ENCODE data around the gene CREB3L1.

Gene CREB3L1

DNA sequence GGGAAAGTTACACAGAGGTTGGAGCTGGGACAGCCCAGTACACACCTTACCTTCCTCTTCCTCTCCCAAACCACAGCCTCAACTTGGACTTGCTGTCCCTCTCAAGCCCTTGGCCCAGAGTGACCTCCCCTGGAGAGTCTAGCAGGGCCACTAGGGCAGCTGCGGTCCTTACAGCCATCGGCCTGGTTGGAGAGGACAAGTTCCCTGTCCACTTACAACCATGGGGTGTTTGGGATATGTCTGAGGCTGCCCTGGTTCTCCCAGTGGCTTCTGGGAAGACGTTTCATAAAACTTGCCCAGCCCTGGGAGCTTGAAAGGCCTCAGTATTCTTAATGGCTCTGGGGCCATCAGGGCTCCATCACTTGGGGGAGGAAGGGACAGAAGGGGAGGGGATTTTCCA, 56.7 kb downstream of the CREB3L1 start:
- DNase-seq (ENCODE audit: low spot score) = no peak
- TF ChIP-seq, protein P1, sequence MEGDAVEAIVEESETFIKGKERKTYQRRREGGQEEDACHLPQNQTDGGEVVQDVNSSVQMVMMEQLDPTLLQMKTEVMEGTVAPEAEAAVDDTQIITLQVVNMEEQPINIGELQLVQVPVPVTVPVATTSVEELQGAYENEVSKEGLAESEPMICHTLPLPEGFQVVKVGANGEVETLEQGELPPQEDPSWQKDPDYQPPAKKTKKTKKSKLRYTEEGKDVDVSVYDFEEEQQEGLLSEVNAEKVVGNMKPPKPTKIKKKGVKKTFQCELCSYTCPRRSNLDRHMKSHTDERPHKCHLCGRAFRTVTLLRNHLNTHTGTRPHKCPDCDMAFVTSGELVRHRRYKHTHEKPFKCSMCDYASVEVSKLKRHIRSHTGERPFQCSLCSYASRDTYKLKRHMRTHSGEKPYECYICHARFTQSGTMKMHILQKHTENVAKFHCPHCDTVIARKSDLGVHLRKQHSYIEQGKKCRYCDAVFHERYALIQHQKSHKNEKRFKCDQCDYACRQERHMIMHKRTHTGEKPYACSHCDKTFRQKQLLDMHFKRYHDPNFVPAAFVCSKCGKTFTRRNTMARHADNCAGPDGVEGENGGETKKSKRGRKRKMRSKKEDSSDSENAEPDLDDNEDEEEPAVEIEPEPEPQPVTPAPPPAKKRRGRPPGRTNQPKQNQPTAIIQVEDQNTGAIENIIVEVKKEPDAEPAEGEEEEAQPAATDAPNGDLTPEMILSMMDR (IDR thresholded peaks at IDR 0.05) = no peak
- no peak overlapping the region for H3K4me3 ChIP-seq
- H3K27ac ChIP-seq = no peak overlapping the region

DNA sequence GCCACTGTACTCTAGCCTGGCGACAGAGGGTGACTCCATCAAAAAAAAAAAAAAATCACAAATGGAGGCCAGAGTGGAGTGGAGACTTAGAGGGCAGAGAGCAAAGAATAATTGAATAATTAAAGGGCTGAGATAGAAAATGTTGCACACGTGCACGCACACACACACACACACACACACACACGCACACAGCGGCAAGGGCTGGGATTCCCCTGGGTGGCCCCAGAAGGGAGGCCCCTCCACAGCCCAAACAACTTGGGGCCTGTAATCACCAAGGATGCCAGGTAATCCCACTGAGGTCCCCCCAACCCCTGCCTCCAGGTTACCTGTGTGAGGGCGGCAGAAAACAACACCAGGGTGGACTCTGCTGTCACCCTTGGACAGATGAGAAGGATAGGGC, 57.8 kb downstream of the CREB3L1 start:
- TF ChIP-seq, protein P1 (IDR thresholded peaks at IDR 0.05) = no peak
- no peak for DNase-seq (ENCODE audit: low spot score)
- Histone ChIP-seq H3K27ac (no peak overlapping the region), H3K4me3 (no peak overlapping the region)

DNA sequence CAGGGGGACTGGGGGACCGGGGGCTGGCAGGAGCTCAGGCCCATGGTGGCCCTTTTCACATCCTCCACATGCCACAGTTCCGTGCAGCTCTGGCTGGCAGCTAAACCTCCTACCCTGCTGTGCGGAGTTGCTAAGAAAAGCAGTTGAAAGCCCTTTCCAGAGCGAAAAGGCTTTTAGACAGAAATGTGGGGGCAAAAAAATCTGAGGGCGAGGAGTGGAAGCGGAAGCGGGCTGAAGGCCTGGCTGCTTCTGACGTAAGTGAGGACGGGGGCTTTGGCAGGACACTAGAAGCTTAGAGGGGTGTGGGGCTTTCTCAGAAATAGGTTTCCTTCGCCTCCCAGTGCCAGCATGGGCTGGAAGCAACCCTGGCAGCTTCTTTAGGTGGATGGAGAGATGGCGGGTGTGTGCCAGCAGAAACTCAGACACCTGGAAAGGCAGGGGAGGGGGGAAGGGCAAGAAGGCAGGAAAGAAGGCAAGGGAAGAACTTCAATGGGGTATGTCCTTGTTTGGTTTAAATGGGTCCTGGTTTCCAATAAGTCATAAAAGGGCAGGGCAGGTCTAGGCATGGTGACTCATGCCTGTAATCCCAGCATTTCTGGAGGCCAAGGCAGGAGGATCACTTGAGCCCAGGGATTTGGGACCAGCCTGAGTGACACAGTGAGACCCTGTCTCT, 58.6 kb downstream of the CREB3L1 start:
- TF ChIP-seq, protein P1 (IDR thresholded peaks at IDR 0.05) = no peak
- no peak for DNase-seq (ENCODE audit: low spot score)
- H3K27ac ChIP-seq = no peak overlapping the region
- no peak overlapping the region for H3K4me3 ChIP-seq

DNA sequence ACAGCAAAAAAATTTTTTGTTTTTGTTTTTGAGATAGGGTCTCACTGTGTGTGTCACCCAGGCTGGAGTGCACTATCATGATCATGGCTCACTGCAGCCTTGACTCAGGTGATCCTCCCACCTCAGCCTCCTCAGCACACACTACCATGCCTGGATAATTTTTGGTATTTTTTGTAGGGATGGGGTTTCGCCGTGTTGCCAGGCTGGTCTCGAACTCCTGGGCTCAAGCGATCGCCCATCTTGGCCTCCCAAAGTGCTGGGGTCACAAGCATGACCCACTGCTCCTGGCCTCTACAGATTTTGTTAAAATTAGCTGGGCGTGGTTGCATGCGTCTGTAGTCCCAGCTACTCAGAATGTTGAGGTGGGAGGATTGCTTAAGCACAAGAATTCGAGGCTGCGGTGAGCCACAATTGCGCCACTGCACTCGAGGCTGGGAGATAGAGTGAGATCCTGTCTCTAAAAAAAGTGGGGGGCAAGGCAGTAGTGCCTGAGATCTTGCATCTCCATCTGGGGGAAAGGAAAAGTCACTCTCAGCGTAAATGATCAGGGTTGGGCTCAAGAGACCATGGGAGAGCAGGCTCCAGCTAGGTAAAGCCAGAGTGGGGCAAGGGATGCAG, 59.2 kb downstream of the CREB3L1 start:
- DNase-seq (ENCODE audit: low spot score) = no peak
- TF ChIP-seq, protein P1 (IDR thresholded peaks at IDR 0.05) = no peak
- Histone ChIP-seq H3K27ac (no peak overlapping the region), H3K4me3 (no peak overlapping the region)

DNA sequence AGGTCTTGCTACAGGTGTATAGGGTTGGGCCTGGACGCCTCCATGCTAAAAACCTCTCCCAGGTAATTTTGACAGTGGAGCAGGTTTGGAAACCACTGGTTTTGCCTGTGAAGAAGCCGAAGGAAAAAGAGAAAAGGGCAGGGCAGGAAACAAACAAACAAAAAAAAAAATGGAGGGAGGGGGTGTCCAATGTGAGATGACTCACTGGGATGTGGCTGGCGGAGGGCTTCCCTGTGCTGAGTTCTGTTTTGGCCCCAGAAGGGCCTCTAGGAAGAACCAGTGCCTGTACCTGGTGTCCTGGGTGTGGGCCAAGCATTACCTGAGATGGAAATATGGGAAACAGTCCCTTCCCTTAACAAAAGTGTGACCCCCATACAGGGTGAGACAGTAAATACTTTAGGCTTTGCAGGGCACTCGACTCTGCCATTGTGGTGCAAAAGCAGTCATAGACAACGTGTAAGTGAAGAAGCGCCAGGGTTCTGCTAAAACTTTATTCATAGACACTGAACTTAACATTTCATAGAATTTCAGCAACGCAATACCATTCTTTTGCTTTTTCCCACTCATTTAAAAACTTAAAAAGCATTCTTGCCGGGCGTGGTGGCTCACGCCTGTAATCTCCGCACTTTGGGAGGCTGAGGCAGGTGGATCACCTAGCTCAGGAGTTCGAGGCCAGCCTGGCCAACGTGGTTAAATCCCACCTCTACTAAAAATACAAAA, 60.3 kb downstream of the CREB3L1 start:
- Histone ChIP-seq H3K27ac (no peak overlapping the region), H3K4me3 (no peak overlapping the region)
- TF ChIP-seq, protein P1 (IDR thresholded peaks at IDR 0.05) = no peak

DNA sequence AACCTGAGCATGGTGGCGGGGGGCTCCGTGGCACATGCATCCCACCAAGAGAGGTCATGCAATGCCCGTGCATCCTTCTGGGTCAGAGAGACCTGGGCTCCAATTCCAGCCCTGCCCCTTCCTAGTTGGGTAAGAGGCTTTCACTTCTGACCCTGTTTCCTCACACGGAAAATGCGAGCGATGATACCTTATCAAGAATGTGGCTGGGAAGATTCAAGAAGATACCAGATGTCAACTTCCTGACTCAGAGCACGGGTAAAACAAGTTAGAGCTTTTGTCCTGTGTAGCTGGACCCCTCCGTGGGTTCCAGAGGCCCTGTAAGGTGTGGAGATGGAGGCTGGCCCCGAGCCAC, 61.1 kb downstream of the CREB3L1 start:
- H3K27ac ChIP-seq = peak overlapping the region in 1 of 2 donors; percentile 60
- TF ChIP-seq, protein P1 (IDR thresholded peaks at IDR 0.05) = no peak
- no peak for DNase-seq (ENCODE audit: low spot score)
- peak overlapping the region; percentile 56 for H3K4me3 ChIP-seq

More for the DNA sequence above, 60.3 kb downstream of the CREB3L1 start:
- DNase-seq (ENCODE audit: low spot score) = no peak

Measured in coronary artery (tissue), 2 donors.